DMS 273 treated with DMSO at 0.1 percent for 48 hours (cell line): ENCODE measurements around the gene SNAPC4.
A peak's percentile ranks its signal among the peaks of the same experiment; 100 is the strongest.

ENCODE experiments used
- DNase-seq: peaks from one replicate; lab custom pipeline; 2025; lab: John Stamatoyannopoulos, UW

SNAPC4 gene

GRCh38 chr9:136400038-136400834 lies at the start of gene SNAPC4:
TSS of gene SNAPC4 (minus strand) at chr9:136400170. CDS start at chr9:136398428, 1,742 bp downstream.
- peak; percentile 12 for DNase-seq

GRCh38 chr9:136448655-136449054 lies 48.7 kb upstream of the SNAPC4 start:
- DNase-seq: no peak

GRCh38 chr9:136447173-136447778 lies 47.3 kb upstream of the SNAPC4 start:
- no peak for DNase-seq

- no peak for DNase-seq
These were observed 45.8 kb upstream of the SNAPC4 start for GRCh38 chr9:136445799-136446198.

GRCh38 chr9:136444102-136444501 lies 44.1 kb upstream of the SNAPC4 start:
- DNase-seq: no peak

- DNase-seq: no peak
These were observed 43.7 kb upstream of the SNAPC4 start for GRCh38 chr9:136443687-136444086.

GRCh38 chr9:136443087-136443486 lies 43.1 kb upstream of the SNAPC4 start:
- DNase-seq: no peak

GRCh38 chr9:136442265-136442664 lies 42.3 kb upstream of the SNAPC4 start:
- no peak for DNase-seq

GRCh38 chr9:136441681-136442245 lies 41.8 kb upstream of the SNAPC4 start:
- DNase-seq: no peak

GRCh38 chr9:136441191-136441680 lies 41.3 kb upstream of the SNAPC4 start:
- no peak for DNase-seq

GRCh38 chr9:136439481-136440408 lies 39.8 kb upstream of the SNAPC4 start, which contains the start of gene INPP5E:
TSS of gene INPP5E (minus strand) at chr9:136439845. CDS start at chr9:136439419, 426 bp downstream.
- no peak for DNase-seq

GRCh38 chr9:136438548-136439480 lies 38.8 kb upstream of the SNAPC4 start:
- no peak for DNase-seq

- no peak for DNase-seq
These were observed 38.0 kb upstream of the SNAPC4 start for GRCh38 chr9:136437839-136438547.

GRCh38 chr9:136437430-136437829 lies 37.5 kb upstream of the SNAPC4 start:
- DNase-seq: no peak

GRCh38 chr9:136436055-136436634 lies 36.2 kb upstream of the SNAPC4 start:
- no peak for DNase-seq

- no peak for DNase-seq
These were observed 34.7 kb upstream of the SNAPC4 start for GRCh38 chr9:136434580-136435169.

GRCh38 chr9:136433849-136434579 lies 34.0 kb upstream of the SNAPC4 start:
- no peak for DNase-seq

GRCh38 chr9:136433043-136433715 lies 33.2 kb upstream of the SNAPC4 start:
- no peak for DNase-seq
